ENCODE results near the gene RTN4.
"Not testable (repeated sequence)": the region's sequence is repeated elsewhere in the genome, so short reads cannot be mapped to it uniquely, and the experiment has no call there.

Gene RTN4

DNA sequence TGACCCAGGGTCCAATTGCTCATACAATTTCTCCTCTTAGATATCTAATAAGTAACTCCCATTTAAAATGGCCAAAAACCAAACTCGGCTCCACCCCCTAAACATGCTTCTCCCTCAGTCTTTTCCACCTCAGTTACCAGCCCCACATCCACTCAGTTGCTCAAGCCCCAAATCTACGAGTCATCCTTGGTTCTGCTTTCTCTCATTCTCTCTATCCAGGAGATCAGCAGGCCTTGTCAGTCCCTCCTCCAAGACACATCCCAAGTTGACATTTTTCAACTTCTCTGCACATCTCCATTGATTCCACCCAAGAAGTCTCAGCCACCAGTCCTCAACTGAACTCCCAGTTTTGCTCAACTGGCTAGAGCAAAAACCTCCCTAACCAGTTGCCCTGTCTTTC, 40.5 kb upstream of the RTN4 start:
- Histone ChIP-seq H3K4me3 (no peak overlapping the region), H3K4me1 (peaks cover 12% of the 10 kb centered on the region; the same call in 1 of the 2 replicates), H3K36me3 (no peaks in the 10 kb centered on the region), H3K9ac (no peak overlapping the region), H3K27ac (no peak overlapping the region), H4K20me1 (no peaks in the 10 kb centered on the region), H3K4me2 (no peak overlapping the region), H3K27me3 (no peaks in the 10 kb centered on the region), H3K9me3 (peaks cover 16% of the 10 kb centered on the region)
- no peak for TF ChIP-seq Cebpa-rat (IDR thresholded peaks at IDR 0.05)

DNA sequence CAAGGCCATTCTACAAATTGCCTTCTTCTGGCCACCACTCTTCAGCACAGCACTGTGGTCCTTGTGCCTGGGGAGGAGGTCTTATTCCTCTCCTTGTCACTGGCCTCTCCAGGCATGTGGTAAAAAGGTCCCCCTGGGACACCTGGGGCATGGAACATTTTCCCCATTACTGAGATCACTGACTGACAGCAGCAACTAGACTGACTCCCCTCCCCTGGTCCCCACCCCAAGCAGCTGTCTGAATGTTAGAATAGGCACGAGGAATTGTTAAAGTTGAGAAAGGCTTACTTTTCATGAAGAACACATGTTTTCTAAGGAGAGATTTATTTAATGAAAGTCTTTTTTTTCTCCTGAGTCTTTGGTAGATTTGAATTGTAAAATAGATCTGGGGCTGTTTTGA, 39.5 kb upstream of the RTN4 start:
- TF ChIP-seq Cebpa-rat (IDR thresholded peaks at IDR 0.05), result no peak
- no peaks in the 10 kb centered on the region for H3K36me3 ChIP-seq
- H3K27ac ChIP-seq, result no peak overlapping the region
- H3K4me1 ChIP-seq, result peaks cover 12% of the 10 kb centered on the region; the same call in 1 of the 2 replicates
- H3K9me3 ChIP-seq, result peaks cover 16% of the 10 kb centered on the region
- H3K4me2 ChIP-seq, result no peak overlapping the region
- no peak overlapping the region for H3K4me3 ChIP-seq
- H3K27me3 ChIP-seq, result no peaks in the 10 kb centered on the region
- H4K20me1 ChIP-seq, result no peaks in the 10 kb centered on the region
- H3K9ac ChIP-seq, result no peak overlapping the region

DNA sequence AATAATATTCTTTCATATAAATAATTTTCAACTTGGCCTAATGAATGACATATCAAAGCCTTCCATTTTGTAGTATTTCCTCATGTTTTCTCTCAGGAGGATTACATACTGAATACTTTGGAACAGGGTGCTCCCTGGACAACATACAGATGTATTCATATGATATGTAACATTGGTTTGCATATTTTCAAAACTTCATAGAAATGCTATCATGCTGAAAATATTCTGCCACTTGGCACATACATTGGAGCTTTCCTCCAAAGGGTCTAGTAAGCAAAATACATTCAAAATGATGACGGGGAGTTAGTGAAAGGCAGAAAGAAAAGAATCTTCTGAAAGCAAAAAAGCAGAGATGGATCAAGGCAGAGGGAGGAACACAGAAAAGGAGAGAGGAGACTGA, 38.1 kb upstream of the RTN4 start:
- Histone ChIP-seq H3K4me1 (peaks cover 1% of the 10 kb centered on the region; the same call in 1 of the 2 replicates), H3K9me3 (peaks cover 16% of the 10 kb centered on the region), H4K20me1 (no peaks in the 10 kb centered on the region), H3K9ac (no peak overlapping the region), H3K4me3 (no peak overlapping the region), H3K27me3 (no peaks in the 10 kb centered on the region), H3K4me2 (no peak overlapping the region), H3K27ac (no peak overlapping the region), H3K36me3 (no peaks in the 10 kb centered on the region)
- no peak for TF ChIP-seq Cebpa-rat (IDR thresholded peaks at IDR 0.05)

DNA sequence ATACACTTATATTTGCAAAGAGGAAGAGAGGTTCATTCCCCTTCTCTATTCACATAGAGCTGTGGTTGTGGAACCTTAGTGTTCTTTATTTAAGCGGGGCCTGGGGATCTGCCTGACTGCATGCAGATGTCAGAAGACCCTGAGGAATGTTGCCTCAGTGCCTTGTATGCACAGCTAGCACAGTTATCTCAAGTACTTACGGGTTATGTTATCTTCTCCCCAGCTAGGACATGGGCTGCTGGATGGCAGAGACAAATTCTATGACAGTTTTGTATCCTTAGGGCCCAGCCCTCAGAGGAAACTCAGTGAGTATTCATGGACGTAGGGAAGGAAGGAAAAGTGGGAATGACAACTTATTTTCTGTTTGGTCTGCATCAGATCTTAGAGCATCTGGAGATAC, 37.7 kb upstream of the RTN4 start:
- H3K4me1 ChIP-seq, result no peaks in the 10 kb centered on the region
- no peaks in the 10 kb centered on the region for H3K36me3 ChIP-seq
- no peak overlapping the region for H3K9ac ChIP-seq
- no peaks in the 10 kb centered on the region for H4K20me1 ChIP-seq
- H3K4me3 ChIP-seq, result no peak overlapping the region
- peaks cover 16% of the 10 kb centered on the region for H3K9me3 ChIP-seq
- H3K27ac ChIP-seq, result no peak overlapping the region
- no peak for TF ChIP-seq Cebpa-rat (IDR thresholded peaks at IDR 0.05)
- H3K4me2 ChIP-seq, result no peak overlapping the region
- H3K27me3 ChIP-seq, result no peaks in the 10 kb centered on the region

DNA sequence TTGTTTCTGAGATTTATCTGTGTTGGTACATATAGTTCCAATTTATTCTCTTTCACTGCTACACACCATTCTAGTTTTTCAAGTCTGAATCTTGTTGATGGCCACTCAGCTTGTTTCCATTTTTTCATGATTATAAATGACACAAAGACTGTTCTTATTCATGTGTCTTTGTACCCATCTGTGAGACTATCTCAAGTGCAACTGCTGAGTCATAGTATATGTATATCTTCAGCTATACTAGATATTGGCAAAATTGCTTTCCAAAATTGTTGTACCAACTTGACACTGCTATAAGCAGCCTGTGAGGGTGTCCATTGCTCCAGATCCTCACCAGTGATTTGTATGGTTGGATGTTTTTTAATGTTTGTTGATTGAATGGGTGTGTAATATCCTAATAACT, 37.2 kb upstream of the RTN4 start:
- no peak overlapping the region for H3K4me3 ChIP-seq
- no peak overlapping the region for H3K9ac ChIP-seq
- H3K9me3 ChIP-seq, result peaks cover 16% of the 10 kb centered on the region
- no peaks in the 10 kb centered on the region for H3K4me1 ChIP-seq
- no peak overlapping the region for H3K27ac ChIP-seq
- H3K36me3 ChIP-seq, result no peaks in the 10 kb centered on the region
- TF ChIP-seq Cebpa-rat (IDR thresholded peaks at IDR 0.05), result no peak
- no peaks in the 10 kb centered on the region for H4K20me1 ChIP-seq
- no peaks in the 10 kb centered on the region for H3K27me3 ChIP-seq
- H3K4me2 ChIP-seq, result no peak overlapping the region

DNA sequence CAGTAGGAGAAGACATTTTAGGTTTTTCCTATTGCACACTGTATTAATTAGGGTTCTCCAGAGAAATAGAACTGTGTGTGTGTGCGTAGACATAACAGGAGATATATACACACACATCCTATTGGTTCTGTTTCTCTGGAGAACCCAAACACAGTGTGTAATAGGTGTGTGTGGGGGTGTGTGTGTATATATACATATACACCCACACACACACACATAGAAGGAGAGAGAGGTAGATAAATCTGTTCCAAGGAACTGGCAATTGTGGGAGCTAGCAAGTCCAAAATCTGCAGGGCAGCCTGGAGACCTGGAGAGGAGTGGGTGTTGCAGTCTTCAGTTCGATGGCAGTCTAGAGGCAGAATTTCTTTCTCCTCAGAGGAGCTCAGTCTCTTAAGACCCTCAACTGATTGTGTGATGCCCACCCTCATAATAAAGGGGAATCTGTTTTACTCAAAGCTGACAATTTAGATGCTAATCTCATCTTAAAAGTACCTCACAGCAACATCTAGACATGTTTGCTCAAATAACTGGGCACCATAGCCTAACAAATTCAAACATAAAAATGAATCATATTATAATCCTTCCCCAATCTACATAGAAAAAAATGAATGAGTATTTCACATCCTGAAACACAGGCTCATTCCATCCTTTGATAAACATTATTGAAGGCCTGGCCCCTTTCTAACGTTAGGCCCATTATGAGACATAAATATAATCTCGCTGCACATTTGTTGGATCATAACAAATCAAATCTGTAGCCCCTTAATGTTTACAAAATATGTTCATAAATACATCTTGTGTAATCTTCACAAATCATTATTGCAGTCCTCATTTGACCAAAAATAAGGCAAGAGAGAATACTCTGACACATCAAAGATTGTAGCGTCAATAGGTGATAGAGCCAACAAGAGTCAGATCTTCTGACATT, 35.1 kb upstream of the RTN4 start:
- no peak for TF ChIP-seq Cebpa-rat (IDR thresholded peaks at IDR 0.05)
- Histone ChIP-seq H3K9ac (no peak overlapping the region), H3K9me3 (peaks cover 7% of the 10 kb centered on the region), H3K36me3 (no peaks in the 10 kb centered on the region), H3K4me1 (no peaks in the 10 kb centered on the region), H3K27me3 (no peaks in the 10 kb centered on the region), H3K27ac (no peak overlapping the region), H3K4me3 (no peak overlapping the region), H3K4me2 (no peak overlapping the region), H4K20me1 (no peaks in the 10 kb centered on the region)

DNA sequence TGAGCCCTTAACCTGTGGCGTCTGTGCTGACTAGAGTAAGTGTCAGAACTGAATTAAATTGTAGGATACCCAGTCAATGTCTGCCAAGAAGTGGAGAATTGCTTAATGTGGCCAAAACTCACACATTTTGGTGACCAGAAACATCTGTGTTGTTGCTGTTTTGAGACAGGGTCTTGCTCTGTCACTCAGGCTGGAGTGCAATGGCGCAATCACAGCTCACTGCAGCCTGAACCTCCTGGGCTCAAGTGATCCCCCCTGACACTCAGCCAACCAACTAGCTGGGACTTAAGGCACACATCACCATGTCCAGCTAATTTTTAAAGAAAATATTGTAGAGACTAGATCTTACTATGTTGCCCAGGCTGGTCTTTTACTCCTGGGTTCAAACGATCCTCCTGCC, 34.4 kb upstream of the RTN4 start:
- H3K9ac ChIP-seq, result no peak overlapping the region
- no peaks in the 10 kb centered on the region for H3K27me3 ChIP-seq
- H3K4me2 ChIP-seq, result no peak overlapping the region
- no peak overlapping the region for H3K4me3 ChIP-seq
- H3K36me3 ChIP-seq, result no peaks in the 10 kb centered on the region
- H3K9me3 ChIP-seq, result peaks cover 14% of the 10 kb centered on the region
- H3K27ac ChIP-seq, result no peak overlapping the region
- TF ChIP-seq Cebpa-rat (IDR thresholded peaks at IDR 0.05), result no peak
- H3K4me1 ChIP-seq, result no peaks in the 10 kb centered on the region
- no peaks in the 10 kb centered on the region for H4K20me1 ChIP-seq

DNA sequence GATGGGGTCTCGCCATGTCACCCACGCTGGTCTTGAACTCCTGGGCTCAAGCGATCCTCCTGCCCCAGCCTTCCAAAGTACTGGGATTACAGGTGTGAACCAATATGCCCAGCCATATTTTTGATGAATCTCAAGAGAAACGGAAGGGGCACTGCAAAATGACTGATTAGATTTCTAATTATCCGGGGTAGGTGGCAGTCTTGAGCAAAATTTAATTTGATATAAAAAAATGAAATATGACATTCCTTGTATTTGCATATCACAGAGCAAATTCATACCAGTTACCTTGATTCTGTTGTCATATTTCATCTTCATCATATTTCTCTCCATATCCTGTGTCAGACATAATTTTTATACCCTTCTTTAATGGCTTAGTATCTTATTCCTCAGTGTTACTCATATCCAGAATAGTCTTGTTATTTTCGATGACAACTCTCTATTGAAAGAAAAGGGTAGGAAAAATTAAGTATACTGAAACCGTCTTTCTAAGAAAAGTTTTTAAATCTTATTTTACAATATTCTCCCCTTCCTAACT, 30.0 kb upstream of the RTN4 start:
- Histone ChIP-seq H3K9me3 (peaks cover 25% of the 10 kb centered on the region), H3K4me2 (no peak overlapping the region), H3K4me3 (no peak overlapping the region), H3K4me1 (no peaks in the 10 kb centered on the region), H3K36me3 (no peaks in the 10 kb centered on the region), H3K27me3 (no peaks in the 10 kb centered on the region), H3K9ac (no peak overlapping the region), H4K20me1 (no peaks in the 10 kb centered on the region), H3K27ac (no peak overlapping the region)
- TF ChIP-seq Cebpa-rat (IDR thresholded peaks at IDR 0.05), result no peak

DNA sequence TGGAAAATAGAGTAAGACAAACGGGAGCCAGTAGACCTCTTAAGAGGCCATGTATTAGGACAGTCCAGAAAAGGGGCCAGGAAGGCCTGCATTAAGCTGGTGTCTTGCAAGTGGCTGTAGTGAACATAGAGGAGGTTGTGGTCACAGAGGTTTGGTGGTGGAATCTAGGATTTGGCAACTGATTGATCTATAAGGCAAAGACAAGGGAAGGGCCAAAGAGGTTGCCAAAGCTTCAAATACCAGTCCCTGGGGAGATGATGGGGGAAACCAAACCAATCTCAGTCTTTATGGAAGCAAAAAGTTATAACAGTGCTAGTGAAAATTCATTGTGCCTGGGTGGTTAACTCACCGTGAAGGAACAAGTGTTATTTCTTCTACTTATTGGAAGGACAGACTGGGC, 28.7 kb upstream of the RTN4 start:
- TF ChIP-seq Cebpa-rat (IDR thresholded peaks at IDR 0.05), result no peak
- Histone ChIP-seq H4K20me1 (no peaks in the 10 kb centered on the region), H3K4me2 (no peak overlapping the region), H3K9ac (no peak overlapping the region), H3K36me3 (no peaks in the 10 kb centered on the region), H3K27ac (no peak overlapping the region), H3K27me3 (no peaks in the 10 kb centered on the region), H3K4me3 (no peak overlapping the region), H3K4me1 (no peaks in the 10 kb centered on the region), H3K9me3 (peaks cover 25% of the 10 kb centered on the region)

DNA sequence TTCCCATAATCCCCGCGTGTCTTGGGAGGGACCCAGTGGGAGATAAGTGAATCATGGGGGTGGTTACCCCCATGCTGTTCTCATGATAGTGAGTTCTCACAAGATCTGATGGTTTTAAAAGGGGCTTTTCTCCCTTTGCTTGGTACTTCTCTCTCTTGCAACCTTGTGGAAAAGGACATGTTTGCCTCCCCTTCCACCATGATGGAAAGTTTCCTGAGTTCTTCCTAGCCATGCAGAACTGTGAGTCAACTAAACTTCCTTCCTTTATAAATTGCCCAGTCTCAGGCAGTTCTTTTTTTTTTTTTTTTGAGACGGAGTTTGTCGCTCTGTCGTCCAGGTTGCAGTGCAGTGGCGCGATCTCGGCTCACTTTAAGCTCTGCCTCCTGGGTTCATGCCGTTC, 26.5 kb upstream of the RTN4 start:
- TF ChIP-seq Cebpa-rat (IDR thresholded peaks at IDR 0.05), result no peak
- no peak overlapping the region for H3K4me3 ChIP-seq
- 0 out of 2 replicates have a peak, but pooled peaks cover under 1% of the 10 kb centered on the region for H3K4me1 ChIP-seq
- H3K4me2 ChIP-seq, result no peak overlapping the region
- no peaks in the 10 kb centered on the region for H3K36me3 ChIP-seq
- H4K20me1 ChIP-seq, result no peaks in the 10 kb centered on the region
- no peak overlapping the region for H3K27ac ChIP-seq
- no peak overlapping the region for H3K9ac ChIP-seq
- H3K27me3 ChIP-seq, result no peaks in the 10 kb centered on the region
- H3K9me3 ChIP-seq, result peaks cover 25% of the 10 kb centered on the region

DNA sequence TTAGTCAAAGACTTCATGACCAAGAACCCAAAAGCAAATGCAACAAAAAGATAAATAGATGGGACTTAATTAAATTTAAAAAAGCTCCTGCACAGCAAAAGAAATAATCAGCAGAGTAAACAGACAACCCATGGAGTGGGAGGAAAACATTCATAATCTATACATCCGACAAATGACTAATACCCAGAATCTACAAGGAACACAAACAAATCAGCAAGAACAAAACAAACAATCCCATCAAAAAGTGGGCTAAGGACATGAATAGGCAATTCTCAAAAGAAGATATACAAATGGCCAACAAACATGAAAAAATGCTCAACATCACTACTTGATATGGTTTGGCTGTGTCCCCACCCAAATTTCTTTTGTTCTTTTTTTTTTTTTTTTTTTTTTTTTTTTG, 25.8 kb upstream of the RTN4 start:
- not testable (repeated sequence) for H3K27ac ChIP-seq, H3K4me2 ChIP-seq, H3K4me3 ChIP-seq, H3K36me3 ChIP-seq, H3K27me3 ChIP-seq, H3K4me1 ChIP-seq, H3K9ac ChIP-seq, H4K20me1 ChIP-seq
- peaks cover 22% of the 10 kb centered on the region for H3K9me3 ChIP-seq
